ENCODE measurements around the gene ATG9A. TPM values are rescaled to one million over a fixed set of nuclear protein-coding genes. Genes with fewer than 3 reads are reported as not detected.

The ATG9A gene
- total RNA-seq, 6 donors from 2014 or later: 40.9 to 57.7 (median 49.8) TPM

- 82% methylated on average over 2 of the region's 3 CpGs; no CpG with 5 or more reads in 1 of the 2 donors for WGBS, 2 donors
- DNase-seq: no peak
- peak overlapping the region; percentile 62 to 78 (median 68) for H3K27ac ChIP-seq
Measured at GRCh38 chr2:219273937-219274336, 44.5 kb upstream of the ATG9A start.

GRCh38 chr2:219272995-219273394 lies 43.6 kb upstream of the ATG9A start:
- WGBS, 2 donors: 66 to 67% methylated on average over 2 of the region's 2 CpGs
- no peak for ATAC-seq (ENCODE audit: low FRiP score in 2 of 2)
- no peak for TF ChIP-seq POLR2AphosphoS5 (IDR thresholded peaks at IDR 0.05)
- Histone ChIP-seq H3K27ac (no peak overlapping the region), H3K4me1 (peaks cover 4 to 7% (median 7%) of the 10 kb centered on the region in 4 donors), H3K27me3 (no peaks in the 10 kb centered on the region), H3K9me3 (no peaks in the 10 kb centered on the region), H3K36me3 (no peaks in the 10 kb centered on the region), H3K4me3 (no peak overlapping the region)
- DNase-seq: no peak

More at GRCh38 chr2:219273937-219274336, 44.5 kb upstream of the ATG9A start:
- Histone ChIP-seq H3K27me3 (no peaks in the 10 kb centered on the region), H3K4me3 (no peak overlapping the region), H3K4me1 (peaks cover 12 to 16% (median 16%) of the 10 kb centered on the region in 4 donors), H3K36me3 (no peaks in the 10 kb centered on the region), H3K9me3 (no peaks in the 10 kb centered on the region)
- TF ChIP-seq POLR2A (IDR thresholded peaks at IDR 0.05): no peak
- no peak for TF ChIP-seq EP300 (IDR thresholded peaks at IDR 0.05)
- TF ChIP-seq POLR2AphosphoS5 (IDR thresholded peaks at IDR 0.05): peak in 1 of 2 donors; percentile 40
- TF ChIP-seq, protein P1, sequence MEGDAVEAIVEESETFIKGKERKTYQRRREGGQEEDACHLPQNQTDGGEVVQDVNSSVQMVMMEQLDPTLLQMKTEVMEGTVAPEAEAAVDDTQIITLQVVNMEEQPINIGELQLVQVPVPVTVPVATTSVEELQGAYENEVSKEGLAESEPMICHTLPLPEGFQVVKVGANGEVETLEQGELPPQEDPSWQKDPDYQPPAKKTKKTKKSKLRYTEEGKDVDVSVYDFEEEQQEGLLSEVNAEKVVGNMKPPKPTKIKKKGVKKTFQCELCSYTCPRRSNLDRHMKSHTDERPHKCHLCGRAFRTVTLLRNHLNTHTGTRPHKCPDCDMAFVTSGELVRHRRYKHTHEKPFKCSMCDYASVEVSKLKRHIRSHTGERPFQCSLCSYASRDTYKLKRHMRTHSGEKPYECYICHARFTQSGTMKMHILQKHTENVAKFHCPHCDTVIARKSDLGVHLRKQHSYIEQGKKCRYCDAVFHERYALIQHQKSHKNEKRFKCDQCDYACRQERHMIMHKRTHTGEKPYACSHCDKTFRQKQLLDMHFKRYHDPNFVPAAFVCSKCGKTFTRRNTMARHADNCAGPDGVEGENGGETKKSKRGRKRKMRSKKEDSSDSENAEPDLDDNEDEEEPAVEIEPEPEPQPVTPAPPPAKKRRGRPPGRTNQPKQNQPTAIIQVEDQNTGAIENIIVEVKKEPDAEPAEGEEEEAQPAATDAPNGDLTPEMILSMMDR (IDR thresholded peaks at IDR 0.05): no peak
- ATAC-seq (ENCODE audit: low FRiP score in 2 of 2): no peak

DNA sequence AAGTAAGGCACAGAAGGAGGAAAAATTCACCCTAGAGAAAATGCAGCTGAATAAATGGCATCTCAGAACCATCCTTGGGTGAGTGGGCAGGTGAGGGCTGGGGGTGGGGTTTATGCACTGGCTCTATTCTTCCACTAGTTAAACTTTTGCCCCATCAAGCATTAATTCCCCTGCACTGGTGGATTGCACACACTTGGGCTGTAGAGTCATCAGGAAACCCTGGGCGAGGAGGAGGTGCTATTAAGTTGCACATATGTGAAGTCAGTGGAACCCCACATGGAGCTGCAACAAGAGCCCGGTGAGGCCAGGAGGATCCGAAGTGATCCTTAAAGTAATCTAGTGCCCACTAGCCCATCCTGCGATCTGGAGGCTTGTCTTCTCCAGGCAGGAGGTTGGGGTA lies 42.9 kb upstream of the ATG9A start:
- no peak overlapping the region for H3K27ac ChIP-seq
- no peak overlapping the region for H3K4me3 ChIP-seq
- H3K36me3 ChIP-seq: no peaks in the 10 kb centered on the region
- H3K27me3 ChIP-seq: no peaks in the 10 kb centered on the region
- TF ChIP-seq POLR2AphosphoS5 (IDR thresholded peaks at IDR 0.05) (no peak), EP300 (IDR thresholded peaks at IDR 0.05) (no peak), POLR2A (IDR thresholded peaks at IDR 0.05) (no peak)
- TF ChIP-seq, protein P1 (IDR thresholded peaks at IDR 0.05): no peak
- WGBS, 2 donors: 83 to 87% methylated on average over 4 of the region's 4 CpGs
- no peaks in the 10 kb centered on the region for H3K9me3 ChIP-seq
- no peak for DNase-seq
- no peak for ATAC-seq (ENCODE audit: low FRiP score in 2 of 2)
- H3K4me1 ChIP-seq: peaks cover 0 to under 1% (median under 1%) of the 10 kb centered on the region in 4 donors

GRCh38 chr2:219271021-219271420 lies 41.6 kb upstream of the ATG9A start:
- Histone ChIP-seq H3K27me3 (no peaks in the 10 kb centered on the region), H3K36me3 (no peaks in the 10 kb centered on the region), H3K9me3 (no peaks in the 10 kb centered on the region), H3K4me3 (no peak overlapping the region), H3K4me1 (no peaks in the 10 kb centered on the region), H3K27ac (no peak overlapping the region)
- DNase-seq (no peak), ATAC-seq (ENCODE audit: low FRiP score in 2 of 2) (no peak)
- TF ChIP-seq EP300 (IDR thresholded peaks at IDR 0.05): no peak
- 64 to 89% methylated on average over 2 of the region's 2 CpGs for WGBS, 2 donors

DNA sequence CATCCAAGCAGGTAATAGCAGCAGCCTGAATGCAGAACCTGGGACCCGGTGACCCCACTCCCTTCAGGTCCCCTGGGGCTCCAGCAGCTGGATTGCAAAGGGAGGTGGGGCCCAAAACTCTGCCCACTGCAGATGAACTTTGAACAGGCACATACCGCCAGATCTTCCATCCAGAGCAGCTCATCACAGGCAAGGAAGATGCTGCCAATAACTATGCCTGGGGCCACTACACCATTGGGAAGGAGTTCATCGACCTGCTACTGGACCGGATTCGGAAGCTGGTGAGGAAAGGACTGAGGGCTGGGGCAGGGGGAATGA lies 40.6 kb upstream of the ATG9A start:
- no peaks in the 10 kb centered on the region for H3K4me1 ChIP-seq
- TF ChIP-seq POLR2A (IDR thresholded peaks at IDR 0.05) (no peak), EP300 (IDR thresholded peaks at IDR 0.05) (no peak), POLR2AphosphoS5 (IDR thresholded peaks at IDR 0.05) (no peak)
- TF ChIP-seq, protein P1 (IDR thresholded peaks at IDR 0.05): no peak

GRCh38 chr2:219269362-219270054 lies 40.1 kb upstream of the ATG9A start:
- ATAC-seq (ENCODE audit: low FRiP score in 2 of 2): no peak
- H3K36me3 ChIP-seq: no peaks in the 10 kb centered on the region
- DNase-seq: peak in 1 of 2 donors; percentile 67
- TF ChIP-seq EP300 (IDR thresholded peaks at IDR 0.05) (no peak), POLR2A (IDR thresholded peaks at IDR 0.05) (no peak), POLR2AphosphoS5 (IDR thresholded peaks at IDR 0.05) (no peak)
- TF ChIP-seq, protein P1 (IDR thresholded peaks at IDR 0.05): no peak
- WGBS, 2 donors: 56 to 57% methylated on average over 3 to 8 of the region's 8 CpGs
- no peak overlapping the region for H3K4me3 ChIP-seq
- no peak overlapping the region for H3K27ac ChIP-seq
- H3K9me3 ChIP-seq: no peaks in the 10 kb centered on the region
- H3K4me1 ChIP-seq: no peaks in the 10 kb centered on the region
- no peaks in the 10 kb centered on the region for H3K27me3 ChIP-seq

More for the DNA sequence above, 40.6 kb upstream of the ATG9A start:
- ATAC-seq (ENCODE audit: low FRiP score in 2 of 2): no peak
- no peaks in the 10 kb centered on the region for H3K36me3 ChIP-seq
- 92 to 96% methylated on average over 5 of the region's 5 CpGs for WGBS, 2 donors
- H3K27me3 ChIP-seq: no peaks in the 10 kb centered on the region
- no peak for DNase-seq
- no peak overlapping the region for H3K4me3 ChIP-seq
- no peaks in the 10 kb centered on the region for H3K9me3 ChIP-seq
- no peak overlapping the region for H3K27ac ChIP-seq
